ENCODE results near the gene ZNF20. TPM values are rescaled to one million over a fixed set of nuclear protein-coding genes. Genes with fewer than 3 reads are reported as not detected.
"Not testable (repeated sequence)": the region's sequence is repeated elsewhere in the genome, so short reads cannot be mapped to it uniquely, and the experiment has no call there.

The ZNF20 gene
- total and polyA plus RNA-seq, 7 donors: 2.2 to 9.9 (median 3.2) TPM

- Histone ChIP-seq H3K9me3 (no peaks in the 10 kb centered on the region), H3K4me3 (peak overlapping the region; percentile 51 to 78 (median 71)), H3K27me3 (no peaks in the 10 kb centered on the region), H3K4me1 (peaks cover 0 to 12% (median 8%) of the 10 kb centered on the region in 4 donors), H3K27ac (peak overlapping the region; percentile 79 to 86 (median 80)), H3K36me3 (peaks cover 0 to under 1% (median 0%) of the 10 kb centered on the region in 4 donors)
- no peak for DNase-seq
- TF ChIP-seq EP300 (IDR thresholded peaks at IDR 0.05) (no peak), POLR2A (IDR thresholded peaks at IDR 0.05) (no peak), CTCF (IDR thresholded peaks at IDR 0.05) (no peak), POLR2AphosphoS5 (IDR thresholded peaks at IDR 0.05) (no peak)
- intact Hi-C loops (cut with DNase I): loop anchor here (5.0 kb wide), 1 partner anchor 36 kb away; no protein-coding TSS in a partner anchor
- WGBS, 2 donors: 28 to 54% methylated on average over 10 of the region's 10 CpGs
These were observed 47.2 kb downstream of the ZNF20 start for GRCh38 chr19:12092956-12093355.

- peaks cover 0 to 12% (median 8%) of the 10 kb centered on the region in 4 donors for H3K4me1 ChIP-seq
- intact Hi-C loops (cut with DNase I): loop anchor here (5.0 kb wide), 1 partner anchor 35 kb away; no protein-coding TSS in a partner anchor
- WGBS, 2 donors: 1 to 3% methylated on average over 53 of the region's 53 CpGs
These were observed 47.9 kb downstream of the ZNF20 start for GRCh38 chr19:12092065-12092867.

GRCh38 chr19:12090807-12091206 lies 49.3 kb downstream of the ZNF20 start:
- Histone ChIP-seq H3K4me3 (no peak overlapping the region), H3K4me1 (peaks cover 0 to 12% (median 8%) of the 10 kb centered on the region in 4 donors), H3K36me3 (no peaks in the 10 kb centered on the region), H3K27me3 (no peaks in the 10 kb centered on the region), H3K9me3 (no peaks in the 10 kb centered on the region), H3K27ac (peak overlapping the region in 2 of 4 donors; percentile 79 to 80)
- intact Hi-C loops (cut with DNase I): loop anchor here (1.0 to 5.0 kb wide), 2 partner anchors 34 to 50 kb away; no protein-coding TSS in a partner anchor
- peak in 3 of 4 experiments; percentile 14 to 58 (median 54) for TF ChIP-seq CTCF (IDR thresholded peaks at IDR 0.05)
- TF ChIP-seq POLR2A (IDR thresholded peaks at IDR 0.05): no peak
- no peak for TF ChIP-seq EP300 (IDR thresholded peaks at IDR 0.05)
- no peak for TF ChIP-seq POLR2AphosphoS5 (IDR thresholded peaks at IDR 0.05)
- DNase-seq: peak; percentile 72
- 67 to 80% methylated on average over 5 of the region's 5 CpGs for WGBS, 2 donors

More at GRCh38 chr19:12092065-12092867, 47.9 kb downstream of the ZNF20 start:
- Histone ChIP-seq H3K9me3 (no peaks in the 10 kb centered on the region), H3K27ac (peak overlapping the region; percentile 79 to 86 (median 80)), H3K27me3 (no peaks in the 10 kb centered on the region), H3K4me3 (peak overlapping the region; percentile 51 to 78 (median 71)), H3K36me3 (no peaks in the 10 kb centered on the region)
- peak; percentile 92 for DNase-seq
- peak in 3 of 4 donors; percentile 46 to 68 (median 62) for TF ChIP-seq POLR2AphosphoS5 (IDR thresholded peaks at IDR 0.05)
- TF ChIP-seq EP300 (IDR thresholded peaks at IDR 0.05): no peak

GRCh38 chr19:12085074-12085818 lies 54.9 kb downstream of the ZNF20 start:
- no peaks in the 10 kb centered on the region for H3K27me3 ChIP-seq
- H3K4me3 ChIP-seq: no peak overlapping the region
- no peak overlapping the region for H3K27ac ChIP-seq
- 94 to 96% methylated on average over 5 of the region's 5 CpGs for WGBS, 2 donors
- intact Hi-C loops (cut with DNase I): no loop called here
- H3K36me3 ChIP-seq: peaks cover 0 to under 1% (median 0%) of the 10 kb centered on the region in 4 donors
- H3K4me1 ChIP-seq: no peaks in the 10 kb centered on the region
- TF ChIP-seq POLR2A (IDR thresholded peaks at IDR 0.05) (no peak), CTCF (IDR thresholded peaks at IDR 0.05) (no peak), EP300 (IDR thresholded peaks at IDR 0.05) (no peak), POLR2AphosphoS5 (IDR thresholded peaks at IDR 0.05) (no peak)
- H3K9me3 ChIP-seq: peaks cover 0 to 8% (median 1%) of the 10 kb centered on the region in 4 donors
- no peak for DNase-seq

- Histone ChIP-seq H3K36me3 (peaks cover 0 to 19% (median 0%) of the 10 kb centered on the region in 4 donors), H3K9me3 (peaks cover 12 to 20% (median 16%) of the 10 kb centered on the region in 4 donors)
- H3K27me3 ChIP-seq; H3K27ac ChIP-seq; DNase-seq; H3K4me1 ChIP-seq; intact Hi-C loops (cut with DNase I); H3K4me3 ChIP-seq: not testable (repeated sequence)
- WGBS, 2 donors: 97% methylated on average over 6 of the region's 6 CpGs
These were observed 56.8 kb downstream of the ZNF20 start for GRCh38 chr19:12083336-12083735.

Small RNA genes within 50 kb of the gene (small RNA-seq; reads per million reads assigned to genes)
- 0 reads per million in 3 donors for gene RF00019
- 0 reads per million in 3 donors for gene RNA5SP467

Other genes with a start within 250 kb of the ZNF20 start
- gene ZNF700, start 215.2 kb downstream of the ZNF20 start, total RNA-seq: 10 to 100 TPM; 13.7 to 19.7 (median 15.0) TPM
- 10 to 100 TPM in 1 of 3 donors, 1 to 10 TPM in 2; 4.8 to 12.7 (median 5.8) TPM for gene ZNF700, start 215.2 kb downstream of the ZNF20 start, polyA plus RNA-seq
- 10 to 100 TPM in 1 of 4 donors, 1 to 10 TPM in 3; 2.3 to 11.9 (median 3.3) TPM for gene ZNF763, start 175.3 kb downstream of the ZNF20 start, total RNA-seq
- 1 to 10 TPM; 3.3 to 4.2 (median 3.9) TPM for gene ZNF763, start 175.3 kb downstream of the ZNF20 start, polyA plus RNA-seq
- gene ZNF433, start 104.7 kb downstream of the ZNF20 start, total RNA-seq: 10 to 100 TPM in 1 of 4 donors, 1 to 10 TPM in 3; 2.5 to 16.9 (median 4.4) TPM
- gene ZNF433, start 104.7 kb downstream of the ZNF20 start, polyA plus RNA-seq: 1 to 10 TPM; 1.2 to 3.2 (median 2.1) TPM
- under 1 TPM in 2 of 4 donors, not detected in 2; 0.49 to 0.54 TPM for gene ZNF878, start 87.4 kb downstream of the ZNF20 start, total RNA-seq
- under 1 TPM in 1 of 3 donors, not detected in 2; 0.13 TPM for gene ZNF878, start 87.4 kb downstream of the ZNF20 start, polyA plus RNA-seq
- gene ZNF844, start 75.6 kb downstream of the ZNF20 start, total RNA-seq: 10 to 100 TPM in 3 of 4 donors, 1 to 10 TPM in 1; 6.8 to 13.2 (median 11.8) TPM
- 1 to 10 TPM; 2.4 to 4.8 (median 2.5) TPM for gene ZNF844, start 75.6 kb downstream of the ZNF20 start, polyA plus RNA-seq
- 1 to 10 TPM; 5.0 to 8.0 (median 6.9) TPM for gene ZNF625, start 16.4 kb upstream of the ZNF20 start, total RNA-seq
- 1 to 10 TPM in 2 of 3 donors, not detected in 1; 1.7 to 1.8 TPM for gene ZNF625, start 16.4 kb upstream of the ZNF20 start, polyA plus RNA-seq
- gene ZNF136, start 22.7 kb upstream of the ZNF20 start, total RNA-seq: 10 to 100 TPM in 2 of 4 donors, 1 to 10 TPM in 2; 9.2 to 15.5 (median 10.1) TPM
- 1 to 10 TPM; 1.6 to 4.7 (median 3.6) TPM for gene ZNF136, start 22.7 kb upstream of the ZNF20 start, polyA plus RNA-seq
- gene ZNF44, start 154.5 kb upstream of the ZNF20 start, total RNA-seq: 10 to 100 TPM in 2 of 4 donors, 1 to 10 TPM in 2; 6.4 to 16.3 (median 11.2) TPM
- 10 to 100 TPM in 1 of 3 donors, 1 to 10 TPM in 2; 7.2 to 12.3 (median 7.9) TPM for gene ZNF44, start 154.5 kb upstream of the ZNF20 start, polyA plus RNA-seq
- 1 to 10 TPM; 2.5 to 6.6 (median 4.3) TPM for gene ZNF563, start 193.3 kb upstream of the ZNF20 start, total RNA-seq
- 1 to 10 TPM; 1.8 to 2.5 (median 2.1) TPM for gene ZNF563, start 193.3 kb upstream of the ZNF20 start, polyA plus RNA-seq
- 1 to 10 TPM in 3 of 4 donors, under 1 TPM in 1; 0.55 to 3.2 (median 2.9) TPM for gene ZNF442, start 225.3 kb upstream of the ZNF20 start, total RNA-seq
- gene ZNF442, start 225.3 kb upstream of the ZNF20 start, polyA plus RNA-seq: 1 to 10 TPM in 1 of 3 donors, under 1 TPM in 2; under 0.01 to 1.2 (median 0.60) TPM

Measured in sigmoid colon (tissue), 7 donors.